Measurements from ENCODE around the gene PLA2G4F.

The PLA2G4F gene

GRCh38 chr15:42198516-42198915 lies 42.1 kb upstream of the PLA2G4F start:
- no peak for DNase-seq
- H3K27me3 ChIP-seq (replicated peaks) = no peaks in the 10 kb centered on the region
- in situ Hi-C loops (cut with HindIII; ENCODE audit: low pct_ligation_motif_present, low sequenced_read_pairs) = no loop called here
- no peak for TF ChIP-seq CTCF (IDR thresholded peaks at IDR 0.05; ENCODE audit: low read depth, low read length, missing control alignments)
- H3K36me3 ChIP-seq (replicated peaks) = peaks cover 4% of the 10 kb centered on the region
- no peak overlapping the region for H3K27ac ChIP-seq
- H3K4me3 ChIP-seq (ENCODE audit: low read depth, low read length) = no peak overlapping the region

- no peak for TF ChIP-seq CTCF (IDR thresholded peaks at IDR 0.05; ENCODE audit: low read depth, low read length, missing control alignments)
- Histone ChIP-seq H3K27ac (no peak overlapping the region), H3K27me3 (replicated peaks) (no peaks in the 10 kb centered on the region), H3K4me3 (ENCODE audit: low read depth, low read length) (no peak overlapping the region), H3K36me3 (replicated peaks) (peaks cover 17% of the 10 kb centered on the region)
- in situ Hi-C loops (cut with HindIII; ENCODE audit: low pct_ligation_motif_present, low sequenced_read_pairs) = no loop called here
- DNase-seq = peak; percentile 59
These were observed 38.1 kb upstream of the PLA2G4F start for GRCh38 chr15:42194513-42194912.

DNA sequence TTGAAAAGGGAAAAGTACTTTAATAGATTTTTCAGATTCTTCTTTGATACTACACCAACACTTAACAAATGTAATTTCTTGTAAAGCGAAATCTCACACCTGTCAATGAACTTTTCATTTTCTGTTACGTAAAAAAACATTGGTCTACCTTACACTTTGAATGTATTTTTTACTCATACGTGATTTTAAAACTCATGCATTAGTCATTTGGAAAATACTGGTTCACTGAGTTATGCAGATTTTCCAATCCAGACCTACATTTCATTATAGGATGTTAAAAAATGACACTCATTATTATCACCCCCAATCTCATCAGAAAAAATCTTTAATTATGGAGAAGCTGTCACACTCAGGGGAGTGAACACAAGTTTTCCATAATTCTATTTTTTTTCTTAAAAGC lies 36.9 kb upstream of the PLA2G4F start:
- DNase-seq = no peak
- no peak for TF ChIP-seq CTCF (IDR thresholded peaks at IDR 0.05; ENCODE audit: low read depth, low read length, missing control alignments)
- Histone ChIP-seq H3K36me3 (replicated peaks) (peaks cover 26% of the 10 kb centered on the region), H3K27ac (no peak overlapping the region), H3K27me3 (replicated peaks) (no peaks in the 10 kb centered on the region), H3K4me3 (ENCODE audit: low read depth, low read length) (no peak overlapping the region)
- in situ Hi-C loops (cut with HindIII; ENCODE audit: low pct_ligation_motif_present, low sequenced_read_pairs) = no loop called here

- H3K27me3 ChIP-seq (replicated peaks) = no peaks in the 10 kb centered on the region
- DNase-seq = no peak
- H3K27ac ChIP-seq = no peak overlapping the region
- in situ Hi-C loops (cut with HindIII; ENCODE audit: low pct_ligation_motif_present, low sequenced_read_pairs) = no loop called here
- peaks cover 38% of the 10 kb centered on the region for H3K36me3 ChIP-seq (replicated peaks)
- no peak for TF ChIP-seq CTCF (IDR thresholded peaks at IDR 0.05; ENCODE audit: low read depth, low read length, missing control alignments)
- no peak overlapping the region for H3K4me3 ChIP-seq (ENCODE audit: low read depth, low read length)
These were observed 35.3 kb upstream of the PLA2G4F start for GRCh38 chr15:42191610-42192346.

- no peak overlapping the region for H3K4me3 ChIP-seq (ENCODE audit: low read depth, low read length)
- no peaks in the 10 kb centered on the region for H3K27me3 ChIP-seq (replicated peaks)
- in situ Hi-C loops (cut with HindIII; ENCODE audit: low pct_ligation_motif_present, low sequenced_read_pairs) = no loop called here
- H3K36me3 ChIP-seq (replicated peaks) = peaks cover 46% of the 10 kb centered on the region
- no peak for DNase-seq
- no peak overlapping the region for H3K27ac ChIP-seq
- no peak for TF ChIP-seq CTCF (IDR thresholded peaks at IDR 0.05; ENCODE audit: low read depth, low read length, missing control alignments)
These were observed 33.9 kb upstream of the PLA2G4F start for GRCh38 chr15:42190370-42190769.

DNA sequence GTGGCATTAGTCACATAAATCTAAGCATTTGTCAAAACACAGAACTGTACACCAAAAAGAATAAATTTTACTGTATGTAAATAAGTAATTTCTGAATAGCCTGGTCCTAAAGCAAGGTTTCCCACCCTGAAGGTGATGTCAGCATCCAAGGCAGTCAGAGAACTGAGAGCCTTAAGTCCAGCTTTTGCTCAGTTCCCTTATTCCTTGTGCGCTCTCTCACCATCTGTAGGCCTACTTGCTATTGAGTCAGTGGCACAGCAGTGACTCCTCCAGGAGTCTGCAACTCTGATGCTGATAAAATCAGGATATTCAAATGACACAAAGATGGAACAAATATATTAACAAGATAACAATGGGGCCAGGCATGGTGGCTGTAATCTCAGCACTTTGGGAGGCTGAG lies 29.4 kb upstream of the PLA2G4F start:
- DNase-seq = no peak
- H3K4me3 ChIP-seq (ENCODE audit: low read depth, low read length) = no peak overlapping the region
- H3K27ac ChIP-seq = no peak overlapping the region
- in situ Hi-C loops (cut with HindIII; ENCODE audit: low pct_ligation_motif_present, low sequenced_read_pairs) = no loop called here
- peaks cover 59% of the 10 kb centered on the region for H3K36me3 ChIP-seq (replicated peaks)
- TF ChIP-seq CTCF (IDR thresholded peaks at IDR 0.05; ENCODE audit: low read depth, low read length, missing control alignments) = no peak
- no peaks in the 10 kb centered on the region for H3K27me3 ChIP-seq (replicated peaks)

Data from brain microvascular endothelial cell (primary cell).